Peyer's patch (tissue), 4 donors: ENCODE results near the gene MED31. TPM values are rescaled to one million over a fixed set of nuclear protein-coding genes. Genes with fewer than 3 reads are reported as not detected.

Experiments used
- DNase-seq, 3 donors: peaks; one replicate each; pipeline ENCODE4 v3.0.0-alpha.2; 2017 to 2019
- H3K27ac ChIP-seq, 4 donors: fragments of 200-600 bp; sonication (generic); one replicate each; pipeline ENCODE4 v1.5.1; 2016 to 2019
- H3K27me3 ChIP-seq, 2 donors: fragments of 200-600 bp; sonication (generic); one replicate each; pipeline ENCODE4 v1.5.1; 2019
- H3K36me3 ChIP-seq, 3 donors: fragments of 200-600 bp; sonication (generic); one replicate each; pipeline ENCODE4 v1.5.1; 2016 to 2019
- H3K4me1 ChIP-seq, 4 donors: fragments of 200-600 bp; sonication (generic); one replicate each; pipeline ENCODE4 v1.5.1; 2016 to 2019
- H3K4me3 ChIP-seq, 4 donors: fragments of 200-600 bp; sonication (generic); 1 replicate in 3 of 4; 2 replicates in 1 of 4; pipeline ENCODE4 v1.5.1; 2016 to 2019; ENCODE audit warnings: mild to moderate bottlenecking in 1 of 4
- H3K9me3 ChIP-seq, 4 donors: fragments of 200-600 bp; sonication (generic); one replicate each; pipeline ENCODE4 v1.5.1; 2016 to 2019; ENCODE audit warnings: mild to moderate bottlenecking in 1 of 4
- POLR2A ChIP-seq, 2 donors: fragments of 450-650 bp; IDR thresholded peaks; one replicate each; pipeline ENCODE4 v1.5.1; 2017; ENCODE audit warnings: antibody characterized with exemption in 2 of 2, mild to moderate bottlenecking in 2 of 2, moderate library complexity in 2 of 2
- total RNA-seq, 4 donors: library from RNA; depleted of rRNA; stranded (reverse); fragments of >200 nt; gene quantifications; one replicate each; pipeline ENCODE4 v1.1.0, GENCODE V29; 2016
- TF ChIP-seq, protein P1 (sequence below), 6 experiments: fragments of 450-650 bp in 4 of 6; fragments of 200-600 bp in 2 of 6; sonication (generic) in 1 of 6; IDR thresholded peaks; one replicate each; pipeline ENCODE4 v1.5.1; 2017 to 2019; ENCODE audit warnings: antibody characterized with exemption in 6 of 6, mild to moderate bottlenecking in 3 of 6, moderate library complexity in 1 of 6

MED31 gene
- total RNA-seq, 4 donors from 2014 or later = 2.0 to 4.9 (median 3.1) TPM

DNA sequence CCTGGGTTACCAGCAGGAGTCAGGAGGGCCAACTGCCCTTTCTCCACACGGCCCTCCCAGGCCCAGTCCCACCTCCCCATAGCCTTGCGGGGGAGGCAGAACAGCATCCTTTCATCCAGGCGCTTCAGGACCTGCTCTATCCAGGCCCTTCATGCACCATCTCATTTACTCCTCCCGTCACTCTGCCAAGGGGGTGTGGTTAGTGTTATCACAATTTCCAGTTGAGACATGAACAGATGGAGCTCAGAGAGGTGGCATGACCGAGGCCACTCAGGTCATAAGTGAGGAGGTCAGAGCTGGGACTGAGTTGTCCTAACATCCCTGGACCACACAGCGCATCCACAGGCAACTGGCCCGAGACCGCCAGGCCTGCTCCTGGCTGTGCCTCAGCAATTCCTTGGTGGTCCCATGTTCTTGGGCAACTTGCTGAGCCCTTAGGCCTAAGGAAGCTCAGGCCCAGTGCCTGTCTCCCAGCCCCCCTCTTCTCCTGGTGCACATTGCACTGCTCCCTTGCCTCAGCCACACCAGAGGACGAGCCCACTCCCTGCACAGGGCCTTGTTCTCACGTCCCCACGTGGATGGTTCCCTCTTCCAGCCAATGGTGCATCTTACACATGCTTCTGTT, 23.9 kb upstream of the MED31 start:
- H3K4me3 ChIP-seq = no peak overlapping the region
- no peaks in the 10 kb centered on the region for H3K27me3 ChIP-seq
- H3K27ac ChIP-seq = no peak overlapping the region
- H3K36me3 ChIP-seq = no peaks in the 10 kb centered on the region
- no peaks in the 10 kb centered on the region for H3K9me3 ChIP-seq
- no peaks in the 10 kb centered on the region for H3K4me1 ChIP-seq
- TF ChIP-seq, protein P1, sequence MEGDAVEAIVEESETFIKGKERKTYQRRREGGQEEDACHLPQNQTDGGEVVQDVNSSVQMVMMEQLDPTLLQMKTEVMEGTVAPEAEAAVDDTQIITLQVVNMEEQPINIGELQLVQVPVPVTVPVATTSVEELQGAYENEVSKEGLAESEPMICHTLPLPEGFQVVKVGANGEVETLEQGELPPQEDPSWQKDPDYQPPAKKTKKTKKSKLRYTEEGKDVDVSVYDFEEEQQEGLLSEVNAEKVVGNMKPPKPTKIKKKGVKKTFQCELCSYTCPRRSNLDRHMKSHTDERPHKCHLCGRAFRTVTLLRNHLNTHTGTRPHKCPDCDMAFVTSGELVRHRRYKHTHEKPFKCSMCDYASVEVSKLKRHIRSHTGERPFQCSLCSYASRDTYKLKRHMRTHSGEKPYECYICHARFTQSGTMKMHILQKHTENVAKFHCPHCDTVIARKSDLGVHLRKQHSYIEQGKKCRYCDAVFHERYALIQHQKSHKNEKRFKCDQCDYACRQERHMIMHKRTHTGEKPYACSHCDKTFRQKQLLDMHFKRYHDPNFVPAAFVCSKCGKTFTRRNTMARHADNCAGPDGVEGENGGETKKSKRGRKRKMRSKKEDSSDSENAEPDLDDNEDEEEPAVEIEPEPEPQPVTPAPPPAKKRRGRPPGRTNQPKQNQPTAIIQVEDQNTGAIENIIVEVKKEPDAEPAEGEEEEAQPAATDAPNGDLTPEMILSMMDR (IDR thresholded peaks at IDR 0.05) = no peak
- no peak for TF ChIP-seq POLR2A (IDR thresholded peaks at IDR 0.05)
- no peak for DNase-seq

DNA sequence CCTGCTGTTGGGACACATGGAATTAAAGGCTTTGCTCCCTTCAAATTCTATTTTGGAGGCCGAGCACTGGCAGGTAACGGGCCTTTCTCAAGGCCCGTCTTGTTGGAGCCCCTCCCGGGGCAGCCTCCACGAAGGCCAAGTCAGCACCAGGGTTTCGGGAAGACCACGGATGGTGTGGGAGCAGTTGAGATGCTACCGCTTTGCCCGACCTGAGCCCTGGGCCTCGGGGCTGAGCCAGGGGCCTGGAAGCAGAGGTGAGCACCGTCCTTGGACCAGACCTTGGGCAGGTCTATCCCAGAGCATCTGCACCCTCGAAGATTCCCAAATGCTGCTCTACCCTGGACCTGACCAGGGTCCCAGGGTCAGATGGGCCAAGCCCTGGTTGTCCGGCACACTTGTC, 23.2 kb upstream of the MED31 start:
- no peak overlapping the region for H3K27ac ChIP-seq
- no peaks in the 10 kb centered on the region for H3K4me1 ChIP-seq
- no peaks in the 10 kb centered on the region for H3K36me3 ChIP-seq
- no peaks in the 10 kb centered on the region for H3K9me3 ChIP-seq
- H3K27me3 ChIP-seq = no peaks in the 10 kb centered on the region
- no peak for TF ChIP-seq POLR2A (IDR thresholded peaks at IDR 0.05)
- TF ChIP-seq, protein P1 (IDR thresholded peaks at IDR 0.05) = no peak
- H3K4me3 ChIP-seq = no peak overlapping the region
- no peak for DNase-seq

DNA sequence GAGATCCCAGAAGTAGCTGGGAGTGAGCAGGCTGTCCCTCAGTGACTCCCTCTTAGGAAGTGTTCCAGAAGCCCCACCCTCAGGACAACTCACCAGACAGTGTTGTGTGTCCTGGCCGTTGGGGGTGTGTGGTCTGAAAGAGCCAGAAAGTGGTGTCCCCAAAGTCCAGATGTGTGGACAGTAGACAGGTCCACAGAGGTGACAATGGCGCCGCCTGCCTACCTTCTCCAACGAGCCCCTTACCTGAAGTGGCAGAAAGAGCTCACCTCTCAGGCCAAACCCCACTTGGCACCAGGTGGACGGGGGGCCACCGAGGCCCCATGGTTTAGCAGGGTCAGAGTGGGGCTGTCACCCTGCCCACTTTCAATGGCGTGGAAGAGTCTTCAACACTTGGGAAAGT, 20.0 kb upstream of the MED31 start:
- H3K9me3 ChIP-seq = no peaks in the 10 kb centered on the region
- no peak for TF ChIP-seq POLR2A (IDR thresholded peaks at IDR 0.05)
- TF ChIP-seq, protein P1 (IDR thresholded peaks at IDR 0.05) = no peak
- no peak overlapping the region for H3K4me3 ChIP-seq
- no peak overlapping the region for H3K27ac ChIP-seq
- no peaks in the 10 kb centered on the region for H3K4me1 ChIP-seq
- H3K27me3 ChIP-seq = no peaks in the 10 kb centered on the region
- no peak for DNase-seq
- no peaks in the 10 kb centered on the region for H3K36me3 ChIP-seq

DNA sequence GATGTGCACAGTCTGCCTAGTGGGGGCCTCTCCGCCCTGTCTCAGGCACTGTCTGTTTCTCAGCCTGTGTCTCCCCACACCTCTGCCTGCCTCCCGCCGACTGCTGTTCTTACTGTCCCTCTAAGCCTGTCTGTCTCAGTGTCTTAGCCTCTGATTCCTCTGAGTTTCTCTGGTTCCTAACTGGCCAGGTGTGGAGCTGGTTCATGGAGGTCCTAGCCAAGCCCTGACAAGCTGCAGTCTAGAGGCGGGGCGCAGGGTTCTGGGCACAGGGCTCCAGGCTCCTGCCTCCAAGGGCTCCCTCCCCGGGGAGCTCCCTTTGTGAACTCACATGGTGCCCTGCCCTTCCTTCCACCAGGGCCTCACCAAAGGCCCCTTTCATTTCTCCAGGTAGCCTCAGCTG, 19.6 kb upstream of the MED31 start:
- Histone ChIP-seq H3K36me3 (no peaks in the 10 kb centered on the region), H3K9me3 (no peaks in the 10 kb centered on the region), H3K4me1 (no peaks in the 10 kb centered on the region), H3K27ac (no peak overlapping the region), H3K27me3 (no peaks in the 10 kb centered on the region), H3K4me3 (no peak overlapping the region)
- TF ChIP-seq POLR2A (IDR thresholded peaks at IDR 0.05) = no peak
- TF ChIP-seq, protein P1 (IDR thresholded peaks at IDR 0.05) = no peak
- DNase-seq = no peak

DNA sequence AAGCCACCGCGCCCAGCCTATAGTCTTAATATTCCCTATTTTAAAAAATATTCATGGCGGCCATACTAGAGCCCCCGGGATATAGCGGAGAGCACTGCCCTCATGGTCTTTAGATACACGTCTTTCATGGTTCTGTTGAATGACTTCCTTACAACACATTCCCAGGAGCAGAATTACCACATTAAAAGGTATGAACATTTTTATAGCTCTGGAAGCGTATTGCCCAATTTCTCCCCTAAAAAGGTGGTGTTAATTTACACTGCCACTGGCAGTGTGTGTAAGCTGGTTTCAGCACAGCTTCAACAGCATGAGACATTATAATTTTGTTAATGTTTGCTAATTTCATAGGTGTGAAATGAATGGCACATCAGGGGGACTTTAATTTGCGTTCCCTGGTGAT, 19.2 kb upstream of the MED31 start:
- no peaks in the 10 kb centered on the region for H3K27me3 ChIP-seq
- no peaks in the 10 kb centered on the region for H3K36me3 ChIP-seq
- no peak overlapping the region for H3K4me3 ChIP-seq
- no peak overlapping the region for H3K27ac ChIP-seq
- no peak for TF ChIP-seq POLR2A (IDR thresholded peaks at IDR 0.05)
- TF ChIP-seq, protein P1 (IDR thresholded peaks at IDR 0.05) = no peak
- DNase-seq = no peak
- no peaks in the 10 kb centered on the region for H3K9me3 ChIP-seq
- no peaks in the 10 kb centered on the region for H3K4me1 ChIP-seq
